ENCODE data around the gene DIP2B.

DNA sequence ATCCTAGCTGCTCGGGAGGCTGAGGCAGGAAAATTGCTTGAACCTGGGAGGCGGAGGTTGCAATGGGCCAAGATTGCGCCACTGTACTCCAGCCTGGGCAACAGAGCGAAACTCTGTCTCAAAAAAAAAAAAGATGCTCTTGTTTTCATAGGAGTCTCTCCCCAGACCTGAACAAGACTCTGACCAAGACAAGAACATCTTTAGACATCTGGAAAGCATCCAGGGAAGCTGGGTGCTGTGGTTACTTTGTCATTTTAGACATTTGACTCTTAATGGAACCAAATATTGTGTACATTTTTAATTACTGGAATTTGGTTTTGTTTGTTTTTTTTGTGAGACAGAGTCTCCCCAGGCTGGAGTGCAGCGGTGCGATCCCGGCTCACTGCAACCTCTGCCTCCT lies 238.0 kb downstream of the DIP2B start:
- TF ChIP-seq, protein P1, sequence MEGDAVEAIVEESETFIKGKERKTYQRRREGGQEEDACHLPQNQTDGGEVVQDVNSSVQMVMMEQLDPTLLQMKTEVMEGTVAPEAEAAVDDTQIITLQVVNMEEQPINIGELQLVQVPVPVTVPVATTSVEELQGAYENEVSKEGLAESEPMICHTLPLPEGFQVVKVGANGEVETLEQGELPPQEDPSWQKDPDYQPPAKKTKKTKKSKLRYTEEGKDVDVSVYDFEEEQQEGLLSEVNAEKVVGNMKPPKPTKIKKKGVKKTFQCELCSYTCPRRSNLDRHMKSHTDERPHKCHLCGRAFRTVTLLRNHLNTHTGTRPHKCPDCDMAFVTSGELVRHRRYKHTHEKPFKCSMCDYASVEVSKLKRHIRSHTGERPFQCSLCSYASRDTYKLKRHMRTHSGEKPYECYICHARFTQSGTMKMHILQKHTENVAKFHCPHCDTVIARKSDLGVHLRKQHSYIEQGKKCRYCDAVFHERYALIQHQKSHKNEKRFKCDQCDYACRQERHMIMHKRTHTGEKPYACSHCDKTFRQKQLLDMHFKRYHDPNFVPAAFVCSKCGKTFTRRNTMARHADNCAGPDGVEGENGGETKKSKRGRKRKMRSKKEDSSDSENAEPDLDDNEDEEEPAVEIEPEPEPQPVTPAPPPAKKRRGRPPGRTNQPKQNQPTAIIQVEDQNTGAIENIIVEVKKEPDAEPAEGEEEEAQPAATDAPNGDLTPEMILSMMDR (IDR thresholded peaks at IDR 0.05) = no peak
- no peak for TF ChIP-seq EZH2 (IDR thresholded peaks at IDR 0.05)

All from neural progenitor cell (in vitro differentiated cells).